Measurements from ENCODE around the gene LST1. TPM values are rescaled to one million over a fixed set of nuclear protein-coding genes. Genes with fewer than 3 reads are reported as not detected.

The LST1 gene
- total RNA-seq, 1 experiment from 2014 or later: 0.66 TPM

DNA sequence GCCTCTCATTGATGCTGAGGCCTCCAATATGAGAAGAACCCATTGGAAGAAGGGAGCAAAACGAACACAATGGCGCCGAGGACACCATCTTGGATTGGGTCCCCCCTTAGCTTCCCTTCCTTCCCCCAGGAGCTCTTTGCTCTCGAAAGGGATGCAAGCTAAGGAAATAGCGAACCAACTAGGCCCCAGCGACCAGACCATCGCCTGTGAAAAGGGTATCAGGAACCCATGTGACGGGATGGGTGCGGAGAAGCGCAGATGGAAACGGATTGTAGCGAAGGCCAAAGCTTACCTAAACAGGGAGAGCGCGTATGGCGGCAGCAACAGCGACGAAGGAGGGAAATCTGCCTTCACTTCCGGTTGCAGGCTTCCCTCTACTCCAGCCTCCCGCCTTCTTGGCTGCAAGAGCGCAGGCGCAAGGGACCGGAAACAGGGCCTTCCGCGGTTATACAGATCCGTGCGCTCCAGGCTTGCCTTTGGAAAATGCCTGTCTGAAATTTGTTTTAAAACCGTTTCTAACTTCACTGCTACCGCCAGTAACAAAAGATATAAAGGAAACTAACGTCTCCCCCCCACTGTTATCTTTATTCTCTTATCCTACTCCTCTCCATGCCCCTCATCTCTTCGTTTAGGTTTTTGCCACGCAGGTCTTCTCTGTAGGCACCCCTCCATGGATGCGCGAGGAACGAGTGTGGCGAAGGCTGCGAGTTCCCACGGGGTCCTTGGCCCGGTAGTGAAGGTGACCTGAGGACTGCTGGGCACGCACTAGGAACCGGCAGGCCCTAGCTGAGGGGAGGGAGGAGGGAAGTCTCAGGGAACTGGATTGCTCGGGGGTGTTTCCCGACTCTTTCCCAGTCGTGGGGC, 44.2 kb upstream of the LST1 start, which contains the start of gene DDX39B (continued):
- TF ChIP-seq, protein P1, sequence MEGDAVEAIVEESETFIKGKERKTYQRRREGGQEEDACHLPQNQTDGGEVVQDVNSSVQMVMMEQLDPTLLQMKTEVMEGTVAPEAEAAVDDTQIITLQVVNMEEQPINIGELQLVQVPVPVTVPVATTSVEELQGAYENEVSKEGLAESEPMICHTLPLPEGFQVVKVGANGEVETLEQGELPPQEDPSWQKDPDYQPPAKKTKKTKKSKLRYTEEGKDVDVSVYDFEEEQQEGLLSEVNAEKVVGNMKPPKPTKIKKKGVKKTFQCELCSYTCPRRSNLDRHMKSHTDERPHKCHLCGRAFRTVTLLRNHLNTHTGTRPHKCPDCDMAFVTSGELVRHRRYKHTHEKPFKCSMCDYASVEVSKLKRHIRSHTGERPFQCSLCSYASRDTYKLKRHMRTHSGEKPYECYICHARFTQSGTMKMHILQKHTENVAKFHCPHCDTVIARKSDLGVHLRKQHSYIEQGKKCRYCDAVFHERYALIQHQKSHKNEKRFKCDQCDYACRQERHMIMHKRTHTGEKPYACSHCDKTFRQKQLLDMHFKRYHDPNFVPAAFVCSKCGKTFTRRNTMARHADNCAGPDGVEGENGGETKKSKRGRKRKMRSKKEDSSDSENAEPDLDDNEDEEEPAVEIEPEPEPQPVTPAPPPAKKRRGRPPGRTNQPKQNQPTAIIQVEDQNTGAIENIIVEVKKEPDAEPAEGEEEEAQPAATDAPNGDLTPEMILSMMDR (IDR thresholded peaks at IDR 0.05): no peak
- TF ChIP-seq, protein P2, sequence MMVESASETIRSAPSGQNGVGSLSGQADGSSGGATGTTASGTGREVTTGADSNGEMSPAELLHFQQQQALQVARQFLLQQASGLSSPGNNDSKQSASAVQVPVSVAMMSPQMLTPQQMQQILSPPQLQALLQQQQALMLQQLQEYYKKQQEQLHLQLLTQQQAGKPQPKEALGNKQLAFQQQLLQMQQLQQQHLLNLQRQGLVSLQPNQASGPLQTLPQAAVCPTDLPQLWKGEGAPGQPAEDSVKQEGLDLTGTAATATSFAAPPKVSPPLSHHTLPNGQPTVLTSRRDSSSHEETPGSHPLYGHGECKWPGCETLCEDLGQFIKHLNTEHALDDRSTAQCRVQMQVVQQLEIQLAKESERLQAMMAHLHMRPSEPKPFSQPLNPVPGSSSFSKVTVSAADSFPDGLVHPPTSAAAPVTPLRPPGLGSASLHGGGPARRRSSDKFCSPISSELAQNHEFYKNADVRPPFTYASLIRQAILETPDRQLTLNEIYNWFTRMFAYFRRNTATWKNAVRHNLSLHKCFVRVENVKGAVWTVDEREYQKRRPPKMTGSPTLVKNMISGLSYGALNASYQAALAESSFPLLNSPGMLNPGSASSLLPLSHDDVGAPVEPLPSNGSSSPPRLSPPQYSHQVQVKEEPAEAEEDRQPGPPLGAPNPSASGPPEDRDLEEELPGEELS (CRISPR knock-in tag; IDR thresholded peaks at IDR 0.05): peak; percentile 55; the same call in 1 of the 2 replicates

DNA sequence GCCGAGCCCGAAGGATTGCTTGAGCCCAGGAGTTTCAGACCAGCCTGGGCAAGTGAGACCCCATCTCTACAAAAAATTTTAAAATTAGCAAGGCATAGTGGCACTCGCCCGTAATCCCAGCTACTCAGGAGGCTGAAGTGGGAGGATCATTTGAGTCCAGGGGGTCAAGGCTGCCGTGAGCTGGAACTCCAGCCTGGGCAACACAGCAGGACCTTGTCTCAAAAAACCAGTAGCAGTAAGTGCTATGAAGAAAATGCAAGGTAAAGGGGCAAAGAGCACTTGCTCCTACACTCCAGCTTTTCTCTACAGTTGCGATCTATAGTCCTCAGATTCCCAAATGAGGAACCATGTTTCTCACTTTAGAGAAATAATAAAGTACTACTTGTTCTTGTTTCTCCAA, 42.4 kb upstream of the LST1 start:
- no peak overlapping the region for H3K4me3 Mint-ChIP-seq
- ChIA-PET POLR2A (no interaction called here), CTCF (interaction anchor here (4.8 kb wide), 1 partner anchor 55 kb away, joined by 23 read pairs; no protein-coding TSS in a partner anchor)
- ATAC-seq (no peak), DNase-seq (ENCODE audit: low spot score) (no peak)
- no peaks in the 10 kb centered on the region for H3K27me3 Mint-ChIP-seq (ENCODE audit: low read depth)
- peaks cover 41% of the 10 kb centered on the region for H3K4me1 Mint-ChIP-seq
- H3K27ac Mint-ChIP-seq: no peak overlapping the region
- peaks cover 29% of the 10 kb centered on the region for H3K36me3 Mint-ChIP-seq
- TF ChIP-seq STAT6 (CRISPR knock-in tag; conservative IDR thresholded peaks at IDR 0.05; ENCODE audit: low read depth): no peak
- TF ChIP-seq ESRRA (CRISPR knock-in tag; IDR thresholded peaks at IDR 0.05; ENCODE audit: borderline replicate concordance): no peak
- TF ChIP-seq, protein P3, sequence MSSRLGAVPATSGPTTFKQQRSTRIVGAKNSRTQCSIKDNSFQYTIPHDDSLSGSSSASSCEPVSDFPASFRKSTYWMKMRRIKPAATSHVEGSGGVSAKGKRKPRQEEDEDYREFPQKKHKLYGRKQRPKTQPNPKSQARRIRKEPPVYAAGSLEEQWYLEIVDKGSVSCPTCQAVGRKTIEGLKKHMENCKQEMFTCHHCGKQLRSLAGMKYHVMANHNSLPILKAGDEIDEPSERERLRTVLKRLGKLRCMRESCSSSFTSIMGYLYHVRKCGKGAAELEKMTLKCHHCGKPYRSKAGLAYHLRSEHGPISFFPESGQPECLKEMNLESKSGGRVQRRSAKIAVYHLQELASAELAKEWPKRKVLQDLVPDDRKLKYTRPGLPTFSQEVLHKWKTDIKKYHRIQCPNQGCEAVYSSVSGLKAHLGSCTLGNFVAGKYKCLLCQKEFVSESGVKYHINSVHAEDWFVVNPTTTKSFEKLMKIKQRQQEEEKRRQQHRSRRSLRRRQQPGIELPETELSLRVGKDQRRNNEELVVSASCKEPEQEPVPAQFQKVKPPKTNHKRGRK (CRISPR knock-in tag; IDR thresholded peaks at IDR 0.05; ENCODE audit: borderline replicate concordance): no peak
- no peak for TF ChIP-seq GRHL2 (CRISPR knock-in tag; IDR thresholded peaks at IDR 0.05; ENCODE audit: insufficient replicate concordance, severe bottlenecking)
- no peak for TF ChIP-seq ZMAT4 (CRISPR knock-in tag; IDR thresholded peaks at IDR 0.05)
- TF ChIP-seq NFE2L1 (CRISPR knock-in tag; IDR thresholded peaks at IDR 0.05): no peak
- no peak for TF ChIP-seq SP1 (CRISPR knock-in tag; conservative IDR thresholded peaks at IDR 0.05)
- no peak for TF ChIP-seq ATF2 (CRISPR knock-in tag; IDR thresholded peaks at IDR 0.05; ENCODE audit: borderline replicate concordance, low read depth)
- TF ChIP-seq NR3C1 (CRISPR knock-in tag; conservative IDR thresholded peaks at IDR 0.05; ENCODE audit: low read depth): no peak
- TF ChIP-seq GABPB1 (CRISPR knock-in tag; IDR thresholded peaks at IDR 0.05): no peak
- TF ChIP-seq, protein P4, sequence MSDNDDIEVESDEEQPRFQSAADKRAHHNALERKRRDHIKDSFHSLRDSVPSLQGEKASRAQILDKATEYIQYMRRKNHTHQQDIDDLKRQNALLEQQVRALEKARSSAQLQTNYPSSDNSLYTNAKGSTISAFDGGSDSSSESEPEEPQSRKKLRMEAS (CRISPR knock-in tag; IDR thresholded peaks at IDR 0.05): no peak
- TF ChIP-seq, protein P2 (CRISPR knock-in tag; IDR thresholded peaks at IDR 0.05): no peak
- TF ChIP-seq PRRX2 (CRISPR knock-in tag; IDR thresholded peaks at IDR 0.05): no peak
- no peaks in the 10 kb centered on the region for H3K9me3 Mint-ChIP-seq

Data from WTC11 (cell line).